T-helper 2 cell (primary cell): ENCODE data around the gene OBSCN.

Source experiments
- DNase-seq, 5 experiments: peaks; one replicate each; pipeline versions ENCODE4 v3.0.0 to v3.0.0-alpha.2; 2012 to 2022

The OBSCN gene

GRCh38 chr1:228321895-228322294 lies 114.1 kb downstream of the OBSCN start:
- DNase-seq: no peak

- no peak for DNase-seq
Observed at GRCh38 chr1:228323401-228323800, 115.6 kb downstream of the OBSCN start.

GRCh38 chr1:228325267-228325666 lies 117.4 kb downstream of the OBSCN start:
- no peak for DNase-seq

- no peak for DNase-seq
Observed at GRCh38 chr1:228329887-228330286, 122.0 kb downstream of the OBSCN start.

- peak in 1 of 5 experiments; percentile 1 for DNase-seq
Observed at GRCh38 chr1:228332797-228333738, 125.2 kb downstream of the OBSCN start.

GRCh38 chr1:228333739-228334115 lies 125.9 kb downstream of the OBSCN start:
- peak in 1 of 5 experiments; percentile 1 for DNase-seq

GRCh38 chr1:228334226-228334935 lies 126.5 kb downstream of the OBSCN start:
- DNase-seq: no peak

GRCh38 chr1:228334954-228335353 lies 127.1 kb downstream of the OBSCN start:
- peak in 1 of 5 experiments; percentile 1 for DNase-seq

GRCh38 chr1:228335406-228336307 lies 127.8 kb downstream of the OBSCN start:
- DNase-seq: no peak

GRCh38 chr1:228336308-228337030 lies 128.6 kb downstream of the OBSCN start:
- DNase-seq: peak in 3 of 5 experiments; percentile 0 to 7 (median 1)

GRCh38 chr1:228337031-228337564 lies 129.3 kb downstream of the OBSCN start:
- no peak for DNase-seq

GRCh38 chr1:228337711-228338520 lies 130.1 kb downstream of the OBSCN start:
- peak in 3 of 5 experiments; percentile 0 to 5 (median 2) for DNase-seq

- DNase-seq: peak in 2 of 5 experiments; percentile 3 to 7
Observed at GRCh38 chr1:228338521-228339051, 130.7 kb downstream of the OBSCN start.

GRCh38 chr1:228339059-228339704 lies 131.3 kb downstream of the OBSCN start:
- peak in 1 of 5 experiments; percentile 0 for DNase-seq

GRCh38 chr1:228339766-228340685 lies 132.2 kb downstream of the OBSCN start:
- peak in 2 of 5 experiments; percentile 1 to 6 for DNase-seq

GRCh38 chr1:228340686-228341449 lies 133.0 kb downstream of the OBSCN start:
- peak in 2 of 5 experiments; percentile 3 to 8 for DNase-seq

- DNase-seq: no peak
Observed at GRCh38 chr1:228341450-228341813, 133.6 kb downstream of the OBSCN start.
